Activated CD4-positive, alpha-beta memory T cell treated with anti-CD3 and anti-CD28 coated beads, Interleukin-2, amount 10 ng/mL, durations not matched to agents 7 days and 5 days (primary cell): ENCODE measurements around the gene POLR3H. TPM values are rescaled to one million over a fixed set of nuclear protein-coding genes. Genes with fewer than 3 reads are reported as not detected.

Source experiments
- CTCF ChIA-PET: fragments of 350-600 bp; sonication (Branson Sonifier 250); formaldehyde crosslinking; loops from one replicate; lab custom pipeline; 2021; ENCODE audit warnings: antibody characterized with exemption, inconsistent platforms; lab: Charles Lee
- POLR2A ChIA-PET: fragments of 350-600 bp; sonication (Branson Sonifier 250); formaldehyde crosslinking; loops from one replicate; lab custom pipeline; 2021; ENCODE audit warnings: antibody characterized with exemption; lab: Charles Lee
- DNase-seq: peaks from one replicate; pipeline ENCODE4 v3.0.0-alpha.2; 2020
- H3K27ac Mint-ChIP-seq: one replicate; pipeline ENCODE4 v1.8.0; 2021; ENCODE audit warnings: mild to moderate bottlenecking, mixed read lengths
- H3K27me3 Mint-ChIP-seq: one replicate; pipeline ENCODE4 v1.8.0; 2021; ENCODE audit warnings: mixed read lengths
- H3K36me3 Mint-ChIP-seq: one replicate; pipeline ENCODE4 v1.8.0; 2021; ENCODE audit warnings: low read depth, mixed read lengths
- H3K4me1 Mint-ChIP-seq: one replicate; pipeline ENCODE4 v1.8.0; 2021; ENCODE audit warnings: mixed read lengths
- H3K4me3 Mint-ChIP-seq: one replicate; pipeline ENCODE4 v1.8.0; 2021; ENCODE audit warnings: mild to moderate bottlenecking, mixed read lengths
- H3K9me3 Mint-ChIP-seq: one replicate; pipeline ENCODE4 v1.8.0; 2021; ENCODE audit warnings: mixed read lengths
- total RNA-seq, 2 experiments: library from RNA; stranded (reverse); gene quantifications; one replicate each; pipeline ENCODE4 v1.2.3, GENCODE V29; 2021

POLR3H gene
- total RNA-seq, 2 experiments from 2014 or later = 19.2 to 20.5 TPM

GRCh38 chr22:41542224-41542623 lies 2.0 kb downstream of the POLR3H start:
- DNase-seq = no peak
- peak overlapping the region; percentile 60 for H3K27ac Mint-ChIP-seq
- peaks cover 45% of the 10 kb centered on the region for H3K4me1 Mint-ChIP-seq
- H3K27me3 Mint-ChIP-seq = no peaks in the 10 kb centered on the region
- H3K9me3 Mint-ChIP-seq = no peaks in the 10 kb centered on the region
- H3K36me3 Mint-ChIP-seq = peaks cover 7% of the 10 kb centered on the region
- H3K4me3 Mint-ChIP-seq = peak overlapping the region; percentile 98
- POLR2A ChIA-PET = interaction anchor here (1.0 kb wide), 1 partner anchor 79 kb away, joined by 3 read pairs; the partner anchor contains the start of genes DESI1 and XRCC6
- CTCF ChIA-PET = interaction anchor here (1.2 to 2.1 kb wide), 3 partner anchors 9 to 138 kb away, joined by 3 to 5 read pairs (median 5); no protein-coding TSS in a partner anchor

GRCh38 chr22:41541484-41541883 lies 2.8 kb downstream of the POLR3H start:
- ChIA-PET CTCF (interaction anchor here (1.2 to 1.4 kb wide), 2 partner anchors 9 to 13 kb away, joined by 3 to 5 read pairs; no protein-coding TSS in a partner anchor), POLR2A (interaction anchor here (1.0 to 1.1 kb wide), 2 partner anchors 14 to 79 kb away, joined by 3 read pairs; partner anchors contain the start of genes DESI1 and XRCC6)
- Mint-ChIP-seq H3K27ac (peak overlapping the region; percentile 50), H3K9me3 (no peaks in the 10 kb centered on the region), H3K27me3 (no peaks in the 10 kb centered on the region), H3K4me3 (peak overlapping the region; percentile 2), H3K36me3 (peaks cover 7% of the 10 kb centered on the region), H3K4me1 (peaks cover 45% of the 10 kb centered on the region)
- DNase-seq = no peak

DNA sequence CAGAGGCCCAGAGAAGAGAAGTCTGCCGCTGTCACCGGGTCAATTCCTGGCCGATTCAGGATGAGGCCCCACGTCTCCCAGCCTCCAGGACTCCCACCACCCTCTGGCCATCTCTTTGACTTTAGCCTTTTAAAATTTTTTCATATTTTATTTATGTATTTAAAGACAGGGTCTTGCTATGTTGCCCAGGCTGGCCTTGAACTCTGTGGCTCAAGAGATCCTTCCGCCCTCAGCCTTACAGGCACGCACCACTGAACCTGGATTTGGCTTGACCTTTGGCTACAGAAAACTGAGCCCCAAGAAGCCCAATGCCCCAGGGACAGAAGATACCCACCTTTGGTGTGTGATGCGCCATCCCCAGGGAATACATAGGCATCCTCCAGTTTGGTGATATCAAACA lies 3.9 kb downstream of the POLR3H start:
- DNase-seq = no peak
- H3K27me3 Mint-ChIP-seq = no peaks in the 10 kb centered on the region
- CTCF ChIA-PET = no interaction called here
- POLR2A ChIA-PET = no interaction called here
- no peak overlapping the region for H3K4me3 Mint-ChIP-seq
- H3K4me1 Mint-ChIP-seq = peaks cover 42% of the 10 kb centered on the region
- peaks cover 7% of the 10 kb centered on the region for H3K36me3 Mint-ChIP-seq
- no peak overlapping the region for H3K27ac Mint-ChIP-seq
- H3K9me3 Mint-ChIP-seq = no peaks in the 10 kb centered on the region

DNA sequence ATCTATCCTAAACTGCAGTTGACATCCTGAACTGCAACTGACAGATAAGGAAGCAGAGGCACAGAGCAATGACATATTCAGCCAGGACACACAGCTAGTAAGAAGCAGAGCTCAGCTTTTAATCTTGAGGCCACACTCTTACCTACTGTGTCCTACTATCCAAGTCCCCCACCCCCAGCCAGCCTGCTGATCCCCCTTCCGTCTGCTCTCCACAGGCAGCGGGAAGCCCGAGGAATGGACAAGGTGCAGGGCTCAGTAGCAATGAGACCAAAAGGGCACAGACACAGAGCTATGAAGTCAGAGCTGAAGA lies 4.3 kb downstream of the POLR3H start:
- DNase-seq = no peak
- Mint-ChIP-seq H3K27me3 (no peaks in the 10 kb centered on the region), H3K9me3 (no peaks in the 10 kb centered on the region), H3K36me3 (peaks cover 7% of the 10 kb centered on the region), H3K4me3 (no peak overlapping the region), H3K4me1 (peaks cover 38% of the 10 kb centered on the region), H3K27ac (no peak overlapping the region)
- ChIA-PET POLR2A (no interaction called here), CTCF (no interaction called here)

DNA sequence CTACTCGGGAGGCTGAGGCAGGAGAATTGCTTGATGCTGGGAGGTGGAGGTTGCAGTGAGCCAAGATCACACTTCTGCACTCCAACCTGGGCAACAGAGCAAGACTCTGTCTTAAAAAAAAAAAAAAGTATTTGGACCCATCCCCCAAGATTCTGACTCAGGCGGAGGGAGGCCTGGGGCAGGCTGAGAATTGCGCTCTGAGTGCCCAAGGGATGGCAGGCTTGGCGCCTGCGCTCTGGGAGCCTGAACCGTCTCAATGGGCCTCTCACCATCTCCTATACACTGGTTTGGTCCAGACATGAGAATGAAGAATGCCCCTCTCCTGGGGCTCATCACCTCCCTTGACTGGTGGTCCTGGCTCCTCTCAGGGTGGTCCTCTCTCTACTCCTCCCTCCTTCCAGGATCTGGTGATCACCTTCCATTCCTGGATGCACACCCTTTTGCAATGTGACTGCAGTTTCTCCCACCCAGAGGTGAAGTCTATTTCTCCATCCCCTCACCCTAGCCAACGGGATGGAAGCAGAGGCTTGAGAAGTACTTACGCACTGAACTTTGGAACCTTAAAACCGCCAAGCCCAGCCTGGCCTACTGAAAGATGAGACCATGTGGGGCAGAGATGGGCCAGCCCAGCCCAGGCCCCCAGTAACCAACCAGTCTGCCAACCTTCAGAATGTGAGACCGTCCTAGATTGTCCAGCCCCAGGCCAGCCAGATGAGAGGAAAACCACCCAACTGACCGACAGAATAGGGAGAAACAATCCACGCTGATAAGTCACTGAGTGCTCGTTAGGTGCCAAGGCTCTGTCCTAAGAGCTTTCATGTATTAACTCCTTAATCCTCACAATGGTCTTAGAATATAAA lies 4.9 kb downstream of the POLR3H start:
- CTCF ChIA-PET = no interaction called here
- no peaks in the 10 kb centered on the region for H3K9me3 Mint-ChIP-seq
- POLR2A ChIA-PET = no interaction called here
- H3K27me3 Mint-ChIP-seq = no peaks in the 10 kb centered on the region
- peaks cover 7% of the 10 kb centered on the region for H3K36me3 Mint-ChIP-seq
- peaks cover 33% of the 10 kb centered on the region for H3K4me1 Mint-ChIP-seq
- no peak overlapping the region for H3K4me3 Mint-ChIP-seq
- no peak overlapping the region for H3K27ac Mint-ChIP-seq
- DNase-seq = no peak

DNA sequence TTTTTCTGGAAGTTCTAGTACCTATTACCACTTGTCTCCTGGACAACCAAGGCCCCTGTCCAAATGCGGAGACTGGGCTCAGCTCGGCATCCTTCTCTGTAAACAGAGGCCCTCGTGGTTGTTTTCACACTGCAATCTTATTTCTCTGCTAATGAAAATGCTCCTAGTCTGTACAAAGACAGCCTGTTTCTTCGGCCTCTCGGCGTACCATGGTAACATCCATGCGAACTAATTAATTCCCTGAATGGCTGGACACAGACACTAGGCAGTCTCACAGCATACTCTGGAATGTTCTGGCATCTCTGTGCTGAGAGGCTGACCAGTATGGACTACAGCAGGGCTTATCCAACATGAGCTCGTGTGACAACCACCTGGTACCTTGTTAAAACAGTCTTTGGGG lies 5.7 kb downstream of the POLR3H start:
- H3K27ac Mint-ChIP-seq = no peak overlapping the region
- no peak for DNase-seq
- no peak overlapping the region for H3K4me3 Mint-ChIP-seq
- peaks cover 4% of the 10 kb centered on the region for H3K36me3 Mint-ChIP-seq
- H3K4me1 Mint-ChIP-seq = peaks cover 28% of the 10 kb centered on the region
- ChIA-PET CTCF (no interaction called here), POLR2A (no interaction called here)
- H3K27me3 Mint-ChIP-seq = no peaks in the 10 kb centered on the region
- no peaks in the 10 kb centered on the region for H3K9me3 Mint-ChIP-seq

GRCh38 chr22:41537203-41537602 lies 7.1 kb downstream of the POLR3H start:
- POLR2A ChIA-PET = no interaction called here
- no peak for DNase-seq
- Mint-ChIP-seq H3K4me1 (peaks cover 15% of the 10 kb centered on the region), H3K36me3 (peaks cover 10% of the 10 kb centered on the region), H3K27me3 (no peaks in the 10 kb centered on the region), H3K9me3 (no peaks in the 10 kb centered on the region), H3K27ac (no peak overlapping the region), H3K4me3 (no peak overlapping the region)
- CTCF ChIA-PET = interaction anchor here (0.9 kb wide), 1 partner anchor 133 kb away, joined by 3 read pairs; no protein-coding TSS in a partner anchor

GRCh38 chr22:41535244-41535643 lies 9.0 kb downstream of the POLR3H start:
- ChIA-PET CTCF (interaction anchor here (1.3 to 1.6 kb wide), 2 partner anchors 8 to 132 kb away, joined by 6 to 8 read pairs; no protein-coding TSS in a partner anchor), POLR2A (no interaction called here)
- H3K4me1 Mint-ChIP-seq = peaks cover 1% of the 10 kb centered on the region
- no peaks in the 10 kb centered on the region for H3K27me3 Mint-ChIP-seq
- no peak overlapping the region for H3K27ac Mint-ChIP-seq
- no peaks in the 10 kb centered on the region for H3K9me3 Mint-ChIP-seq
- no peak for DNase-seq
- H3K4me3 Mint-ChIP-seq = no peak overlapping the region
- H3K36me3 Mint-ChIP-seq = peaks cover 14% of the 10 kb centered on the region

DNA sequence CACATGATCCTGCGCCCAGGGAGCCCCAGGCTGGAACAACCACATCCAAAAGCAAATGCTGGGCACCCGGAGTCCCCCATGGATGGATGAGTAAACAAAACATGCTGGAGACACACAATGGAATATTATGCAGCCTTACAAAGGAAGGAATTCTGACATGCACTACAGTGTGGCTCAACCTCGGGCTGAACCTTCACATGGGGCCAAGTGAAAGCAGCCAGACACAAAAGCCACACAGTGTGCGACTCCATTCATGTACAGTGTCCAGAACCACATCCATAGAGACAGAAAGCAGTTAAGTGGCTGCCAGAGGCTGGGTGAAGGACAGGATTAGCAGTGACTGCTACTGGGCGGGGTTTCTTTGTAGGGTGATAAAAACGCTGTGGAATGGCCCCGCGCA lies 10.1 kb downstream of the POLR3H start:
- Mint-ChIP-seq H3K36me3 (peaks cover 19% of the 10 kb centered on the region), H3K9me3 (no peaks in the 10 kb centered on the region), H3K4me3 (no peak overlapping the region), H3K27ac (no peak overlapping the region), H3K27me3 (no peaks in the 10 kb centered on the region), H3K4me1 (no peaks in the 10 kb centered on the region)
- no peak for DNase-seq
- CTCF ChIA-PET = interaction anchor here (1.3 to 1.6 kb wide), 2 partner anchors 9 to 131 kb away, joined by 6 to 8 read pairs; no protein-coding TSS in a partner anchor
- POLR2A ChIA-PET = no interaction called here

GRCh38 chr22:41532908-41533825 lies 11.1 kb downstream of the POLR3H start:
- peak; percentile 79 for DNase-seq
- H3K4me3 Mint-ChIP-seq = no peak overlapping the region
- H3K27me3 Mint-ChIP-seq = no peaks in the 10 kb centered on the region
- ChIA-PET POLR2A (interaction anchor here (0.7 to 1.2 kb wide), 2 partner anchors 11 to 131 kb away, joined by 3 read pairs; partner anchors contain the start of gene POLR3H), CTCF (interaction anchor here (0.6 to 1.7 kb wide), 11 partner anchors 8 to 428 kb away, joined by 3 to 14 read pairs (median 3); partner anchors contain the start of gene TEF)
- peaks cover 26% of the 10 kb centered on the region for H3K36me3 Mint-ChIP-seq
- H3K27ac Mint-ChIP-seq = peak overlapping the region; percentile 21
- no peaks in the 10 kb centered on the region for H3K9me3 Mint-ChIP-seq
- no peaks in the 10 kb centered on the region for H3K4me1 Mint-ChIP-seq

GRCh38 chr22:41531715-41532477 lies 12.4 kb downstream of the POLR3H start:
- H3K36me3 Mint-ChIP-seq = peaks cover 26% of the 10 kb centered on the region
- CTCF ChIA-PET = interaction anchor here (1.1 to 1.7 kb wide), 2 partner anchors 121 to 150 kb away, joined by 3 read pairs; partner anchors contain the start of gene TEF
- DNase-seq = no peak
- H3K27me3 Mint-ChIP-seq = no peaks in the 10 kb centered on the region
- no peak overlapping the region for H3K4me3 Mint-ChIP-seq
- no peak overlapping the region for H3K27ac Mint-ChIP-seq
- H3K4me1 Mint-ChIP-seq = no peaks in the 10 kb centered on the region
- H3K9me3 Mint-ChIP-seq = no peaks in the 10 kb centered on the region
- POLR2A ChIA-PET = no interaction called here
